Left renal cortex interstitium (tissue), 4 donors: Measurements from ENCODE around the gene YBX2. TPM values are rescaled to one million over a fixed set of nuclear protein-coding genes. Genes with fewer than 3 reads are reported as not detected.
"Not testable (repeated sequence)": the region's sequence is repeated elsewhere in the genome, so short reads cannot be mapped to it uniquely, and the experiment has no call there.

Experiments
- DNase-seq, 4 donors: peaks; one replicate each; pipeline ENCODE4 v3.0.0-alpha.2; 2013; ENCODE audit warnings: low read depth in 4 of 4, low spot score in 2 of 4, missing footprints in 1 of 4
- polyA plus RNA-seq, 4 donors: library from polyadenylated mRNA; unstranded; fragments of 120-200 nt; gene quantifications; one replicate each; pipeline ENCODE4 v1.2.1, GENCODE V29; 2013; ENCODE audit not compliant: insufficient read length in 4 of 4

Gene YBX2
- polyA plus RNA-seq, 4 donors = 2.5 to 5.3 (median 3.1) TPM

- no peak for DNase-seq
Measured at GRCh38 chr17:7250695-7251627, 43.5 kb downstream of the YBX2 start.

DNA sequence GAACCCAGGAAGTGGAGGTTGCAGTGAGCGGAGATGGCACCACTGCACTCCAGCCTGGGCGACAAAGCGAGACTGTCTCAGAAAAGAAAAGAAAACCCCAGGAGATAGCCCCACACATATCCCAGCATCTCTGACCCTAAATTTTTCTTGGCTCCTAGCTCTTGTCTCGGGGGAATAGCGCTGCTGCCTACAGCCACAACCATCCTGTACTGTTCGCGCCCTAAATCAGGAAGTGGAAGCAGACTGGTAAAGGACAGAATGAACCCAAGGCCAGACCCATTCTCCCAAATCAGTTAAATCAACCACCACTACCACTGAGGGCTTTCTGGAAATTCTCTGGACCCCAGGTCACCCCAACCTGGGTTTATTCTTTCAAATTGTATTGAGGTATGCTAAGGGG lies 44.6 kb downstream of the YBX2 start:
- no peak for DNase-seq

GRCh38 chr17:7249214-7249613 lies 45.2 kb downstream of the YBX2 start:
- DNase-seq = no peak

DNA sequence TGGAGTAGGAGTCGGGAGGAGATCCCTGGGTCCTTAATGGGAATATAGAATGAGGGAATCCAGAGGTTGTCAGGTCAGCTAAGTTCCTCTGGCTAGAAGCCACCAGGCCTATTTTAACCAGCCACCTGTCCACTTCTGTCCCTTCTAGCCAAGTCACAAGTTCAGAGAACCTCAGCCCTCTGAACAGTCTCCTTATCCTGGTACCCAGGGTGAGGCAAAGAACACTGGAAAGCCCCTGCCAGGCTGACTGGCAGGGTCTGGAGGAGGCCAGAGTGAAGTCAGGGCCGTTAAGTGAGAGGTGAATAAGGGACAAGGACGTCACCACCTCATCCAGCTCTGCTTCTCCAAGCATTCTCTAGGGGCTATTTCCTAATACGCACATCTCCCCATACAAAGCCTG lies 45.6 kb downstream of the YBX2 start:
- DNase-seq = no peak

DNA sequence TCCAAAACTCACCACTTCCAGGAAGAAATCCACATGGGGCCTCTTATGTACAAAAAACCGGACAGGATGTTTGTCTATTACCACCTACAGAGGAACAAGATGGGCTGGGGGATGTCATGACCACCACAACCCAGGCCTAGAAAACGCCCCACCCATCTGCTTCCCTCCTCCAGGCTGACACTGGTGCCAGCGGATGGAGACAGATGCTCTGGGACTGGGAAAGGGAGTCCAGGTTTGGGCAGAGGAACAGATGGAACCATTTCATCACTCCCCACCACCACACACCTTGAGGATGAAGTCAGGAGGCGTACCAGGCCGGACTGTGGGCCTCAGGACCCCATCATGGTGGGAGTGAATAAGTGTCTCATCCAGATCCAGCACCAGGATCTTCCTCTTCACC lies 47.7 kb downstream of the YBX2 start:
- DNase-seq = no peak

GRCh38 chr17:7243838-7244237 lies 50.6 kb downstream of the YBX2 start:
- not testable (repeated sequence) for DNase-seq

- no peak for DNase-seq
Measured at GRCh38 chr17:7243453-7243729, 51.0 kb downstream of the YBX2 start.

DNA sequence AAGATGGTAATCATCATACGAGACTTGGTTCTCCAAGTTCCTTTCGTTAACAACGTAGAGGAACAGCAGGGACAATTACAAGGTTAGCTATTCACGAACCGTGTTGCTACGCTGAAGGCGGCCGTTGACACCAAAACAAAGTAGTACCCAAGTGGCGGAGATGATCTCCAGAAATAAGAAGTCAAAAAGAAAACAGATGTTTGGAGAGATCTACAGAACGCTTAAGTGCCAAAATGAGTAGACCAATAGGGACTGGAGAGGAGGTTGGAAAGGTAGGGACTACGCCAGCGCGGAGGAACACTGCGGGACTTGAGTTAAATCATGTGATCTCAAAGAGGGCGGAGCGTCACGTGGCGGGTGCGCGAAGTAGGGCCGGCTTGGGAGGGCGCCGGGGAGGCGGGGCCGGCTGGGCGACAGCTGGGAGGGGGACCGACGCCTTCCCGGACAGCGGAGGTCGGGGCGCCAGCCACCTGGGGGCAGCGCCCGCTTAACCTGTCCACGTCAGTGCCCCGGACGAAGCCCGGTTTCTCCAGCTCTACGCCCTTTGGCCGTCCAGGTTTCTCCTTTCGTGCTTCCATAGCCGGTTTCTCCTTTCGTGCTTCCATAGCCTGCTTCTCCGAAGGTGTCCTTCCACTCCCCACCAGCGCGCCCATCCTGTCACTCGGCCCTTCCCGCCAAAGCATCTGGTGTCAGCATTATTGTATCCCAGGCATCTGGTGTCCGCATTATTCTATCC lies 51.6 kb downstream of the YBX2 start:
- DNase-seq = peak; percentile 94 to 100 (median 98)

DNA sequence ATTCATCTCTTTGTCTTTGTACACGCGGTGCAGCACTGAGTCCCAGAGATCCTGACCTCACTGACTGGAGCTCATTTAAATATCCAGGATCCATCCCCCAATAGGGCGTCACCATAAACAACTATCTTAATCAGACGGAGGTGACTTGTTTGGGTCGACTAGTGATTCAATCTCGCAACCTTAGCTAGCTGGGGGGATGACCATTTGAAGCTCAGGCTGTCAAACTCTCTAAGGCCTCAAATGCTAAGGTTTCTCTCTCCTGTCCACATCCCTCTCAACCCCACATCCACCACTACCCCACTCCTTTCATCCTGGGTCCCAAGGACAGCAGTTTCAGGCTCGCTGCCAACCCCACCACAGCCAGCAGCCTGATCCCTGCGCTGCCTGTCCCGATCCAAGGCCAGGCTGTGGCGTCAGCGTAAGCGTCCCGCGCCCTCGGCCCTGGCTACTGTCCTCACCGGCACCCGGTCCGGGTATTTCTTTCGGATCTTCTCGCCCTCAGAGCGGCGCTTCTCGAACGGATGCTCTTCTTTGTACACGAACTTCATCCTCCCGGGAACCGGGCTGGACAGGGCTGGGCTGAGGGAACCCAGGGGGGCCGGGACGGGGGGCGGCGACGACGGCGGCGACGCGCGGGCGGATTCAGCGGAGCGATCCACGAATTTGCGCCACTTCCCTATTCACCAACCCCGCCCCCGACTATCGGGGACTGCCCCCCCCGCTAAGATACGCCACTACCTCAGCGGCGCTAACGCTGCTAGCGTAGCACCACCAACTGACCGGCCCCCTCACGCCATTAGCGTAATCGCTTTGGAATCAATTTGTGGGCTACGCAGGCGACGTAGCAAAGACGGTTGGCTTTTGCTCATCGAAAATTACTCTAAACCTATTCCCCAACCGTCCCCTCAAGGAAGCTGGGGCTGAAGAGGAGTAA lies 52.4 kb downstream of the YBX2 start, which contains the start of gene GABARAP:
Gene GABARAP (minus strand): TSS at position 667 of the 934 bp plus-strand sequence. CDS start 119 bp downstream, at position 548.
- peak in 3 of 4 donors; percentile 93 to 97 (median 95) for DNase-seq

DNA sequence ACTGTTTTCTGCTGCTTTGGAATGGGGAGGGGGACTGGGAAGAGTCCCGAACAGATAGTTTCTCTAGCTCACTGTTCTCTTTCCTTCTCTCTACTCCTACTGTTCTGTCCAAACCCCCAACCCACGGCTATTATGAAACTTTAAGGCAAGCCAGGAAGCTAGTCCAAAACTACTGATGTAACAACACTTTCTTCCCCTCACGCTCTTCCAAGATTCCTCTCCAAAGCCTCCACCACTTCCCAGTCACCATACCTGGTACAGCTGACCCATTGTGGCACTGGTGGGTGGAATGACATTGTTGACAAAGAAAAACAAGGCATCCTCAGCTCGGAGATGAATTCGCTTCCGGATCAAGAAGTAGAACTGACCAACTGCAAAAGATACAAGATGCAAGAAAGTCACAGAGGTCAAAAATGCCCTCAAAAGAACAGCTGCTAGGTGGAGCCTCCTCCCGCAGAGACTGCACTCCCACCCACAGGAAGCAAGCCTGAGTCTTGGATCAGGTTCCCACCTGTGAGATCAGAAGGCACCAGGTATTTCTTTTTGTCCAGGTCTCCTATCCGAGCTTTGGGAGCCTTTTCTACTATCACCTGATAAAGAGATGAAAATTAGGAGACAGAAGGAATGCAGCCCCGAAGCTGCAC lies 53.2 kb downstream of the YBX2 start:
- DNase-seq = no peak

DNA sequence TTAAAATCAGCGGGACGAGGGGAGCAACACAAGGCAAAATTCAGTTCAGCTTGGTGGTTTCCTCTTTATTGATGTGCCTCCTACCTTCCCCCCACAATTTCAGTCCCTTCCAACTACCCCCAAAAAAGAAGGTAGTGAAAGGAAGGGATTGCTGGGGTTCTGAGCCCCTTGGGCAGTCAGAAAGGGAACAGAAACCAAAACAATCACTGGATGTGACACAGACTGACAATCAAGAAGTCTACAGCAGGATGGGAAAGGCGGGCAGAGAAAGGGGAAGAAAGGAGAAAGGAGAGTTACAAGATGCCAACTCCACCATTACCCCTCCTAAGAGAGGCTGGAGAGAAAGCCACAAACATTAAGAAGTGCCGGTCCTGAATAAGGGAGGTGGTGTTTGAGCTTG lies 54.1 kb downstream of the YBX2 start:
- DNase-seq = no peak

DNA sequence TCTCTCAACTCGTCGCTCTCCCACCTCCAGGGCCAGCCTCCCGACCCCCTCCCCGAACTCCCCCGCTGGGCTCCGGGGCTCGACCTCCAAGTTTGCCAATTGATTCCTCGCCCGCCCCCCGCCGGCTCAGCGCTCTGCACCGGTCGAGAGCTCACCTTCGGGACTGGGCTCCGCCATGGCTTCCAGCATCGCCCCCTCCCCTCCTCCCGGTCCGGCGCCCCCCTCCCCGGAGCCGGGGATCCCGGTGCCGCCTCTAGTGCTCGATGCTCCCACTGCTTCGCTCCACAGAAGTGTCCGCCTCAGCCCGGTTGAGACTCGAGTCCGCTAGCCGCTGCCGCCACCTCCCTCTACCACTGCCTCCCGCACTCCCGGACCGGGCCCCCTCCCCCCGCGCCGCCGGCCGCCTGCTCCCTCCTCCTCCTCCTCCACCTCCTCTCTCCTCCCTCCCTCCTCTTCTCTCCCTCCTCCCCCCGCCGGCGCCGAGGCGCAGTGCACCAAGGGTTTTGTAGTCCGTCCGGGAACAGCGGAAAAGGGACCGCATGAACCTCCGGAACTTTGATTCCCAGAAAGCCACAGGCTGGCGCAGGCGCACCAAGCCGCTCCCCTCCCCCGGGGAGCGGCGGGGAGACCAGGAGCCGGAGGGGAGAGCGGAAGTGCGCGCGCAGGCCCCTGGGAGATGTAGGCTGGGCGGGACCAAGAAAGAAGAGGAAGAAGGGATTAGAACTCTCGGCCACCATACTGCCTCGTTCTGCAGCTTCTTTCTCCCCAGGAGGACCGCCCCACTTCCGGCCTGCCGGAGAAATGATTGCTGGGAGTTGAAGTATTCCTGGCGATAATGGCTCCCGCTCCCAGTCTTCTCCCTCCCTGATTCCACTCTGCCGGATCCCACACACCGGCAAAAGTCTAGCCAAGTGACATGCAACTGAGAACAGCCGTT lies 55.1 kb downstream of the YBX2 start, which contains the start of gene PHF23:
Gene PHF23 (minus strand): TSS at position 367 of the 937 bp plus-strand sequence. CDS start 178 bp downstream, at position 189.
- DNase-seq = peak; percentile 94 to 99 (median 99)

DNA sequence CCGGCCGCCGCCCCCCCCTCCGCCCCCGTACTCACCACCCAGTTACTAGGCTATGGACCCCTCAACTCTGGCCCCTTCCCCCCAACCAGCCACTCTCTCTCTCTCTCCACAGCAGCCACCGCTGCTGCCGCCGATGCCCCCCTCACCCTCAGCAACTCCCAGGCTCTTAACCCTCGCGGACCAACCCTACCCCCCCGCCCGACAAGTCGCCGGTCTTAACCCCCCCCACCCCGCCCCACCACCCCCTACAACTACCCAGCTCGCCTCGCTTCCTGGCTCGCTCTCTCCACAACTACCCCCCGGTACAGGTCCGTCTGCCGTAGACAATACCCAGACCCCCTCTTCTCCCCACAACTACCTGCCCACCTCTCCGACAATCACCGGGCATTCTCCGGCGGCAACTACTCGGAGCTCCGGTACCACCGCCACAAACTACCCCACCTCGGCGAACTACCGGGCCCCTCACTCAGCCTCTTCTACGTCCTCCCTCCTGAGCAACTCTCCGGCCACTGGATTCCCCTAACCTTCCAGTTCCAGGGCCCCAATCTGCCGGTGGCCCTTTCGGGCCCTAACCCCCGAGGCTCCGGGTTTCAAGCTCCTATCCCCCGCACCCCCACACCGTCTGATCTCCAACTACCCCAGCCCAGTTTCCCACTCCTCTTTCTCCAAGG lies 55.9 kb downstream of the YBX2 start:
- no peak for DNase-seq

Other genes starting within 250 kb of the YBX2 start
- 1 to 10 TPM; 1.1 to 2.3 (median 1.3) TPM for gene CLEC10A, start 214.4 kb downstream of the YBX2 start, polyA plus RNA-seq
- gene ASGR2, start 179.8 kb downstream of the YBX2 start, polyA plus RNA-seq = 1 to 10 TPM; 1.1 to 3.2 (median 1.7) TPM
- gene ASGR1, start 115.3 kb downstream of the YBX2 start, polyA plus RNA-seq = 10 to 100 TPM in 1 of 4 donors, 1 to 10 TPM in 3; 6.3 to 10.1 (median 8.3) TPM
- gene DLG4, start 74.8 kb downstream of the YBX2 start, polyA plus RNA-seq = 10 to 100 TPM; 21.1 to 53.3 (median 39.1) TPM
- 100 to 1,000 TPM; 409 to 581 (median 511) TPM for gene ACADVL, start 74.7 kb downstream of the YBX2 start, polyA plus RNA-seq
- gene DVL2, start 60.1 kb downstream of the YBX2 start, polyA plus RNA-seq = 10 to 100 TPM; 47.7 to 78.0 (median 62.9) TPM
- 10 to 100 TPM; 51.8 to 74.3 (median 60.9) TPM for gene PHF23, start 55.2 kb downstream of the YBX2 start, polyA plus RNA-seq
- 100 to 1,000 TPM; 396 to 619 (median 451) TPM for gene GABARAP, start 52.2 kb downstream of the YBX2 start, polyA plus RNA-seq
- gene CTDNEP1, start 42.9 kb downstream of the YBX2 start, polyA plus RNA-seq = 100 to 1,000 TPM; 136 to 149 (median 141) TPM
- gene ELP5, start 42.4 kb downstream of the YBX2 start, polyA plus RNA-seq = 10 to 100 TPM; 43.7 to 61.9 (median 50.9) TPM
- 10 to 100 TPM; 47.1 to 59.9 (median 55.1) TPM for gene CLDN7, start 32.2 kb downstream of the YBX2 start, polyA plus RNA-seq
- 1 to 10 TPM; 2.2 to 2.8 (median 2.5) TPM for gene SLC2A4, start 12.9 kb downstream of the YBX2 start, polyA plus RNA-seq
- 100 to 1,000 TPM; 286 to 397 (median 312) TPM for gene EIF5A, start 13.0 kb upstream of the YBX2 start, polyA plus RNA-seq
- 100 to 1,000 TPM in 1 of 4 donors, 10 to 100 TPM in 3; 88.7 to 115 (median 95.8) TPM for gene GPS2, start 20.7 kb upstream of the YBX2 start, polyA plus RNA-seq
- gene NEURL4, start 34.7 kb upstream of the YBX2 start, polyA plus RNA-seq = 10 to 100 TPM; 25.4 to 39.7 (median 31.4) TPM
- 10 to 100 TPM in 2 of 4 donors, 1 to 10 TPM in 2; 7.3 to 10.9 (median 10.0) TPM for gene ACAP1, start 41.9 kb upstream of the YBX2 start, polyA plus RNA-seq
- 10 to 100 TPM; 11.2 to 13.9 (median 12.5) TPM for gene KCTD11, start 57.5 kb upstream of the YBX2 start, polyA plus RNA-seq
- not detected for gene TMEM95, start 60.5 kb upstream of the YBX2 start, polyA plus RNA-seq
- gene TNK1, start 86.5 kb upstream of the YBX2 start, polyA plus RNA-seq = 1 to 10 TPM; 3.1 to 7.9 (median 5.7) TPM
- gene PLSCR3, start 99.9 kb upstream of the YBX2 start, polyA plus RNA-seq = 10 to 100 TPM; 27.8 to 51.2 (median 41.2) TPM
- 100 to 1,000 TPM in 1 of 4 donors, 10 to 100 TPM in 3; 82.2 to 108 (median 90.2) TPM for gene TMEM256, start 109.5 kb upstream of the YBX2 start, polyA plus RNA-seq
- gene NLGN2, start 113.2 kb upstream of the YBX2 start, polyA plus RNA-seq = 10 to 100 TPM; 17.5 to 38.6 (median 30.2) TPM
- not detected for gene SPEM1, start 125.7 kb upstream of the YBX2 start, polyA plus RNA-seq
- gene SPEM2, start 131.0 kb upstream of the YBX2 start, polyA plus RNA-seq = under 1 TPM in 1 of 4 donors, not detected in 3; 0.06 TPM
- not detected for gene SPEM3, start 134.2 kb upstream of the YBX2 start, polyA plus RNA-seq
- 1 to 10 TPM; 3.7 to 5.7 (median 4.8) TPM for gene TMEM102, start 140.8 kb upstream of the YBX2 start, polyA plus RNA-seq
- gene FGF11, start 144.9 kb upstream of the YBX2 start, polyA plus RNA-seq = 1 to 10 TPM; 6.1 to 6.9 (median 6.4) TPM
- gene CHRNB1, start 150.4 kb upstream of the YBX2 start, polyA plus RNA-seq = 10 to 100 TPM; 10.3 to 10.8 (median 10.6) TPM
- 10 to 100 TPM; 38.6 to 50.6 (median 44.2) TPM for gene ZBTB4, start 185.0 kb upstream of the YBX2 start, polyA plus RNA-seq
- under 1 TPM in 2 of 4 donors, not detected in 2; 0.46 to 0.72 TPM for gene SLC35G6, start 186.8 kb upstream of the YBX2 start, polyA plus RNA-seq
- gene POLR2A, start 189.7 kb upstream of the YBX2 start, polyA plus RNA-seq = 100 to 1,000 TPM; 101 to 163 (median 116) TPM